GM19023 (cell line): ENCODE data around the gene ELMO1.

ENCODE experiments used
- ATAC-seq: cut with Tn5 transposase; IDR thresholded peaks from one replicate; pipeline ENCODE4 v1.9.1; 2021; ENCODE audit warnings: mild to moderate bottlenecking, moderate library complexity; ENCODE audit not compliant: unreplicated experiment

The ELMO1 gene

GRCh38 chr7:37109016-37109683, 339.5 kb downstream of the ELMO1 start:
- no peak for ATAC-seq

GRCh38 chr7:37108615-37109014, 340.0 kb downstream of the ELMO1 start:
- ATAC-seq: no peak

DNA sequence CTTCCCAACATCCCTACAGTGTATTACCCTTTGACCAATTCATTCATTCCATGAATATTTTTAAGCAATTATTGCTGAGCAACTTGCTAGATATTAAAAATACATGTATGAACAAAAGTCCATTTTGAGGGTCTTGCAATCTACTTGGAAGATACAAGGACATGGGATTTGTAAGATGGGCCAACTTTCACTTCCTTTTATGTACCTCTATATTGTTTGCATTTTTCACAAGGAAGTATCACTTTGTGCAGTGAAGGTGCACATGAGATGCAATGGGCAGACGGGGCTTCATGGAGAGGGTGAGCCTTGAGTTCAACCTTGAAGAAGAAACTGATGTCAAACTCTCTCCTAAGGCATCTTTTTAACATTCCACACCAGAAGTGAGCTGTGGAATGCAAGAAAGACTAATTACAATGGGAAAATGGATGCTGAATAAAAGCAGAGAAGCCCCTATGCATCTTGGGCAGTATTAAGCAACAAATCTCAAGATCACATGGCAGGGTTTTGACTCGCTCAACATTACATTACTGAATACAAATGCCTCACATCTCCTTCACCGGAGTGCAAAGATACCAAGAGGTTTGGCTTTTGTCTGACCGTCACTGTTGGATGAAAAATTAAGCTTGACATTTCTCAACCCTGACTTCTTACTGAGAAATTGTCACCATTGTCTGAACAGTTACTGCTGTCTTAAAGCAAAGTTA, 341.5 kb downstream of the ELMO1 start:
- ATAC-seq: no peak

DNA sequence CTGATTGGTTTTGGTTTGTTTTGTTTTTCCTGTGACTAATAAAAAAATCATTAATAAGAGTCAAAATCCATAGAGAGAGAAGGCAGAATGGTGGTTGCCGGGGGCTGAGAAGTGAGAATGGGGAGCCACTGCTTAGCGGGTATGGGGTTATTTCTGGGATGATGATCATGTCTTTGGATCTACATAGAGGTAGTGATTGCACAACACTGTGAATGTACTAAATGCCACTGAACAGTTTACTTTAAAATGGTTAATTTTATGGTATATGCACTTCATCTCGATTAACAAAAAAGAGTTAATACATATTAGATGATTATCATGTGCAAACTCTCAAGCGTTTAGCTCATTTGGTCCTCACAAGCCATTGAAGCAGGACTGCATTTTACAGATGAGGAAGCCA, 342.9 kb downstream of the ELMO1 start:
- ATAC-seq: no peak

- ATAC-seq: no peak
These were observed 343.7 kb downstream of the ELMO1 start for GRCh38 chr7:37104822-37105518.

DNA sequence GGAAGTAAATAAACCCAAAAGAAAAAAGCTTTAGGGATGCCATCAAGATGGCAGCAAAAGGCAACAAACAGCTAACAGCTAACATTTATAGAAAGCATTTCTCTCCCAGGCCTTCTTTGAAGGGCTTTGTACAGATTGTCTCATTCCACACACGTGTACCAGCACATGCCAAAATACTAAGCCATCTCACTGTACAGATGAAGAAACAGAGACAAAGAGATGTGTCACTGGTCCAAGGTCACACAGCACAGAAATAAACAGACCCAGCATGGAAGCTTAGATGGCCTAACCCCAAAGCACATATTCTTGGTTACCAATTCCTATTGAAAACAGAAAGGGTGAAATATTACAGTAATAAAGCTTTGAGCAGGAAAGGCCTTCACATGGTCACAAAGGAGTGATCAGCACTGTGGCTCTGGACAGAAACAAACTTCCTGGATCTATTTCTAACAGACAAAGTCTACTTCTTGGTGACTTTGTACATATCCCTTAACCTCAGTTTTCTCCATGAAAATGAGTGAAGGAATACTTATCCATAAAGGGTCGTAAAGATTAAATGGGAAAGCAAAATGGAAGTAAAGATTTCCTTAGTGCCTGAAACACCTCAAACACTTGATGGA, 346.0 kb downstream of the ELMO1 start:
- ATAC-seq: no peak

DNA sequence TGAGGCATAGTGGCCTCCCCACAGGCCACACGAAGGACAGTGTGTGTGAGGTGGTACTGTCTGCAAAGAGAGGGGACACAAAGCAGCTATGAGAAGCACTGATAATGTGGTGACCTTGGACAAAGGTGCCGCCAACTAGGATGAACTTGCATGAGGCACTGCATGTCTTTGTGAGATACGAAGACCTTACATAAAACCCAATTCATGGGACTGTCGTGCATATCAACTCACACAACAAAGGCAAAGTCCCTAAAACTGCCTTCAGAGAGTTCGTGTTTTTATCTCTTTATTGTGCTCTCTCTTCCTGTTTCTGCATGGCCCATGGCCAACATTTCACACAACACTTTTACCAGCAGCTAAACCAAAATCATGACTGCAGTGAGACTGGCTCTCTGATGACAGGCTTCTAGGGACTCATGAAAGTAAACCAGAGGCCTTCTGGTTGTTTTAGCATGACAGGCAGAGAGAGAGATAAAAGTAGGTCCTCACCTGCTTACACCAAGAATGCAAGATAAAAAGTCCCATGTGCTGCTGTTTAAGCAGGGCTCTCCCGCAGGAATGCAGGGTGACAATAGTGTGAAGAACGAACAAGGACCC, 347.8 kb downstream of the ELMO1 start:
- no peak for ATAC-seq

DNA sequence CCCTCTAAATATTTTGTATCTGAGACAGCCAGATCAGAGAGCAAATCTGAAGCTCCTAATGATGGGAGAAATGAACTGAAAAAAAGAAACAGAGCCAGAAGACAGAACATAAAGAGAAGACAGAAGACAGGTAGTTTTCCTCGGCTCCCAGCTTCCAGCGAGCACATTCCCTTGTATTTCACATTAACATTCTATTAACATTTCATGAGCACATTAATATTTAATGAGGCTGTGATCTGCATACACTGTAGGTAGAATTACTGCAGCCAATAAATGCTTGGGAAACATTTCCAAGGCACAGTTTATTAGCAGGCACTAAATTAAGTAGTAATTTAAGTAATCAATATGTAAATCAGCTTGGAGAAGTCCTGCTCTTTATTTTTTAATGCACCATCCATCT, 349.9 kb downstream of the ELMO1 start:
- no peak for ATAC-seq

GRCh38 chr7:37097983-37098382, 350.7 kb downstream of the ELMO1 start:
- ATAC-seq: no peak

DNA sequence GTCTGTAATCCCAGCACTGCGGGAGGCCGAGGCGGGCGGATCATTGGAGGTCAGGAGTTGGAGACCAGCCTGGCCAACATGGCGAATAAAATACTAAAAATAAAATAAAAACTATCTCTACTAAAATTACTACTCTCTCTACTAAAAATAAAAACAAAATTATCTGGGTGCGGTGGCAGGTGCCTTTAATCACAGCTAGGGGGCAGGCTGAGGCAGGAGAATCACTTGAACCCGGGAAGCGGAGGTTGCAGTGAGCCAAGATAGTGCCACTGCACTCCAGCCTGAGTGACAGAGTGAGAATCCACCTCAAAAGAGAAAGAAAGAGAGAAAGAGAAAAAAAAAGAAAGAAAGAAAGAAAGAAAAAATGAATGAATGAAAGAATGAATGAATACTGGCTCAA, 351.4 kb downstream of the ELMO1 start:
- ATAC-seq: no peak

DNA sequence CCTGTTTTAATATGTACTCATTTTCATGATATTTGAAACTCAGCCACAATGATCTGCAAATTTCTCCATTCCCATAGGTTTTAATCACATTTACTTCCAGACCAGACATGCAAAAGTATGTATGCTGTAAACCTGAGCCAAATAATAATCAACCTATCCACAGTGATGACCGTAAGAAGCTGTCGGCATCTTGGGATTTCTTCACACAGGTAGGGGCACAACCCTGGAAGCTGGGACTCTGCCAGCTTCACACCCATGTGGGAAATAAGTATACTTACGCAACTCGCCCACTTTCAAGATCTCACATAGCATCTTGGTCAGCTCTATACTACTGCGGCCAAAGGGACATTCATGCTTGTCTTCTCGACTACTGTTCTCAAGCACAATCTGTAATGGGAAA, 352.3 kb downstream of the ELMO1 start:
- ATAC-seq: no peak

GRCh38 chr7:37095122-37095521, 353.5 kb downstream of the ELMO1 start:
- ATAC-seq: no peak

DNA sequence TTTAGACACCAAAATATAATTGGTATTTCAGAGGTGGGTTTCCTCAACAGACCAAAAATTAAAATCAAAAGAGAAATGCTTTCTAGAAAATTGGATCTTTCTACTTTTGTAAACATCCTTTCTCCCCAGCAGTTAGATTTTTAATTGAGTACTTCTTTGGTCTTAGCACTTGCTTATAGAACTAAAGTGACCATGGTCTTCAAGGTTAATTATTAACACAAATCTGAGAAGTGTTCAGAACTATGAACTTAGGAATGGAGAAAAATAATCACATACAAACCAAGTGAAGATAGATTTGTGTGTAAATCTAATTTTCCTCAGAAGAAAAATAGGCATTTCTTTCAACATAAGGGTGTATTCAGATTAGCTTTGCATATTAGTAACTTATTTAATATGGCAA, 355.4 kb downstream of the ELMO1 start:
- no peak for ATAC-seq

DNA sequence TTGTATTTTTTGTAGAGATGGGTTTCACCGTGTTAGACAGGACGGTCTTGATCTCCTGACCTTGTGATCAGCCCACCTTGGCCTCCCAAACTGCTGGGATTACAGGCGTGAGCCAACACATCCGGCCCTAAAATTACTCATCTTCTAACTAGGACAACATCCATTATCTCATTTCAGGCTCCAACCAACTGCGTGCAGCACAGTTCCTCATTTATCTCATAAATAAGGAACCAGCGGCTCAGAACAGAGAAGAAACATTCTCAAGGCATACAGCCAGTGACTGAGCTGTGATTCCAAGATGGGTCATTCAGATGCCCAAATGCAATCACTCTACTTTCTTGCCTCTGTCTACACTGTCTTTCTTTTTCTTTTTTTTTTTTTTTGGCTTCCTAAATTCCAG, 356.1 kb downstream of the ELMO1 start:
- no peak for ATAC-seq

GRCh38 chr7:37089972-37090371, 358.7 kb downstream of the ELMO1 start:
- ATAC-seq: no peak

- ATAC-seq: no peak
These were observed 363.1 kb downstream of the ELMO1 start for GRCh38 chr7:37085600-37085999.

- ATAC-seq: no peak
These were observed 364.4 kb downstream of the ELMO1 start for GRCh38 chr7:37084303-37084702.

DNA sequence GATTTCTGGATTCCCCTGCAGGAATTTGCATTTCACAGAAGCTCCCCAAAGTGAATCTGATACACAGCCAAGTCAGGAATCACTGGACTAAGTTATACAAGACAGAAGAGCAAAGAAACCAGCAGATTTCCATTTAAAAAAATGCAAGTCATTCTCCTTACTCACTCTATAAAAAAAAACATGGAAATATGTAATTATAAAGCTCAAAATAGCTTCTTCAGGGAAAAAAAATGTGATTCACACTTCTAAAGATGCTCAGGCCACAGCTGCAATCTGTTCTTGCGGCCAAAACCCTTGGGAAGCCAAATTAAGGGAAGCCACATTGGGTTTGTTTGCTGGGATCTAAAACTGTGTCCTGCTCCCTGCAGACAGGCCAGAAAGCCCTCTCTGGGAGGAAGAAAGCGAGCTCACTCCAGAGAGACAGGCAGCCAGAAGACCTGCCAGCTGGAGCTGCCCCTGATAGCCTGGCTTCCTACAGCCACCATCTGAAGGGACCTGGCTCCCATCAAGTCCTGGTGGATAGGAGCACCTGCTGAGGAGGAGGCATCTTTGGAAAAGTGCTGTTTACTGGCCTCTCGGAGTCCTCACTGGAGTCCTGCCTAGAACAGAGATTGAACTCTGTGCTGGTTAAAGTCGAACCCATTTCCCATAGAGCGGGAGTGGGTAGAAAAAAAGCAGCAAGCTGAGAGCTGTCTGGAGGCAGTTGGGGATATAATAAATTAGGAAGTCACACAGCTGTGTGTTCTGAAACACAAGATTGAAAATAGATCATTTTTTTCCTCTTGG, 365.2 kb downstream of the ELMO1 start:
- ATAC-seq: no peak

GRCh38 chr7:37081436-37081835, 367.2 kb downstream of the ELMO1 start:
- ATAC-seq: no peak

GRCh38 chr7:37079420-37079819, 369.2 kb downstream of the ELMO1 start:
- ATAC-seq: no peak

DNA sequence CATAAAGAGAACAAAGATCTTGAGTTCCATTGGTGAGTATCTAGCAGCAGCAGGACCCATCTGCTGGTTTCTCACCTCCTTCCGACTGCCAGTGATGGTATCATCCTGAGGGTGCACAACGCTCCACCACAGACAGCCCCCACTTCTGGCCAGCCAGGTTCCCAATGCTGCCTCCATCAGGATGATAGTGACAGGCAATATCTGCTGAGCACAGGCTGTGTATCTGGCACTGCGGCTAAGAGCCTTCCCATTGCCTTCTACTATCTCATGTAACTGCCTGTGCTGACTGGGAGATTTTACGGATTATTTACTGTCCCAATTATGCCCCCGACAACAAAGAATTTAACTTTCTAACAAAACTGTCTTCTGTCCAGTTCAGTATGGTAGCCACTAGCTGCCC, 372.0 kb downstream of the ELMO1 start:
- ATAC-seq: no peak
